HEK293 (cell line): Measurements from ENCODE around the gene SOX6.

Source experiments
- CTCF ChIA-PET: fragments of 350-600 bp; formaldehyde crosslinking; extraction: SDS; loops from one replicate; lab custom pipeline; 2021; ENCODE audit warnings: antibody characterized with exemption; lab: Yijun Ruan, JAX
- POLR2A ChIA-PET: fragments of 300-600 bp; formaldehyde crosslinking; extraction: SDS; loops from one replicate; lab custom pipeline; 2020; ENCODE audit warnings: antibody characterized with exemption, inconsistent platforms; lab: Yijun Ruan, JAX
- H3K27ac ChIP-seq: fragments of 200-500 bp; sonication (Bioruptor generic); 2 replicates; pipeline ENCODE4 v1.5.1; 2014; ENCODE audit warnings: low read depth, low read length, control low read depth, inconsistent platforms; ENCODE audit errors: extremely low read depth
- H3K36me3 ChIP-seq, 2 experiments: fragments of 200-500 bp in 1 of 2; sonication (Bioruptor generic) in 1 of 2; 1 replicate in 1 of 2; 2 replicates in 1 of 2; pipeline ENCODE4 v1.5.1; 2014 to 2017; ENCODE audit warnings: inconsistent platforms in 2 of 2, low read length in 2 of 2; ENCODE audit not compliant: control insufficient read depth in 2 of 2, insufficient read depth in 1 of 2
- H3K4me1 ChIP-seq: fragments of 200-500 bp; sonication (Bioruptor generic); 2 replicates; pipeline ENCODE4 v1.5.1; 2014; ENCODE audit warnings: mild to moderate bottlenecking, low read length, inconsistent platforms; ENCODE audit not compliant: control insufficient read depth, insufficient read depth
- H3K4me3 ChIP-seq: 2 replicates; pipeline ENCODE4 v1.5.1; 2011; ENCODE audit warnings: low read depth, mild to moderate bottlenecking, control low read depth, low read length, moderate library complexity
- H3K9me3 ChIP-seq: fragments of 200-500 bp; sonication (Bioruptor generic); 2 replicates; pipeline ENCODE4 v1.5.1; 2014; ENCODE audit warnings: low read depth, low read length, inconsistent platforms; ENCODE audit not compliant: control insufficient read depth, insufficient read depth
- AEBP2 ChIP-seq: fragments of 450-650 bp; formaldehyde crosslinking; IDR thresholded peaks from 2 replicates; pipeline ENCODE4 v1.5.1; 2016; ENCODE audit warnings: missing biosample characterization, missing genetic modification characterization, borderline replicate concordance
- GLIS1 ChIP-seq: fragments of 450-650 bp; formaldehyde crosslinking; IDR thresholded peaks from 2 replicates; pipeline ENCODE4 v1.5.1; 2016; ENCODE audit warnings: missing biosample characterization, missing genetic modification characterization
- HOXA7 ChIP-seq: sonication (generic); formaldehyde crosslinking; IDR thresholded peaks from 2 replicates; pipeline ENCODE4 v1.8.1; 2022; ENCODE audit warnings: missing genetic modification reagents, borderline replicate concordance
- KLF1 ChIP-seq: fragments of 450-650 bp; formaldehyde crosslinking; IDR thresholded peaks from 2 replicates; pipeline ENCODE4 v1.5.1; 2016; ENCODE audit warnings: missing biosample characterization, missing genetic modification characterization
- KLF9 ChIP-seq: fragments of 450-650 bp; formaldehyde crosslinking; IDR thresholded peaks from 2 replicates; pipeline ENCODE4 v1.5.1; 2016; ENCODE audit warnings: missing biosample characterization, missing genetic modification characterization, low read depth
- WT1 ChIP-seq: fragments of 450-650 bp; formaldehyde crosslinking; IDR thresholded peaks from 2 replicates; pipeline ENCODE4 v1.5.1; 2016; ENCODE audit warnings: missing biosample characterization, missing genetic modification characterization
- ZBTB10 ChIP-seq: fragments of 450-650 bp; formaldehyde crosslinking; IDR thresholded peaks from 2 replicates; pipeline ENCODE4 v1.5.1; 2016; ENCODE audit warnings: missing biosample characterization, missing genetic modification characterization
- ZBTB7A ChIP-seq: fragments of 450-650 bp; formaldehyde crosslinking; IDR thresholded peaks from 2 replicates; pipeline ENCODE4 v1.5.1; 2016; ENCODE audit warnings: low read depth, missing biosample characterization, missing genetic modification characterization
- ZEB2 ChIP-seq: fragments of 450-650 bp; formaldehyde crosslinking; IDR thresholded peaks from 2 replicates; pipeline ENCODE4 v1.5.1; 2016; ENCODE audit warnings: missing biosample characterization, missing genetic modification characterization
- ZNF114 ChIP-seq: fragments of 450-650 bp; formaldehyde crosslinking; IDR thresholded peaks from 2 replicates; pipeline ENCODE4 v1.5.0; 2017; ENCODE audit warnings: missing biosample characterization, missing genetic modification characterization
- ZNF138 ChIP-seq: fragments of 450-650 bp; formaldehyde crosslinking; IDR thresholded peaks from 2 replicates; pipeline ENCODE4 v1.5.1; 2016; ENCODE audit warnings: missing biosample characterization, missing genetic modification characterization, borderline replicate concordance
- ZNF18 ChIP-seq: fragments of 450-650 bp; formaldehyde crosslinking; IDR thresholded peaks from 2 replicates; pipeline ENCODE4 v1.5.1; 2016; ENCODE audit warnings: missing biosample characterization, missing genetic modification characterization
- ZNF23 ChIP-seq: fragments of 450-650 bp; formaldehyde crosslinking; IDR thresholded peaks from 2 replicates; pipeline ENCODE4 v1.5.1; 2016; ENCODE audit warnings: missing biosample characterization, missing genetic modification characterization, borderline replicate concordance
- ZNF335 ChIP-seq: fragments of 450-650 bp; formaldehyde crosslinking; conservative IDR thresholded peaks from 2 replicates; pipeline ENCODE4 v1.5.1; 2016; ENCODE audit warnings: missing biosample characterization, missing genetic modification characterization
- ZNF341 ChIP-seq: fragments of 450-650 bp; formaldehyde crosslinking; IDR thresholded peaks from 2 replicates; pipeline ENCODE4; 2016; ENCODE audit warnings: low read depth, missing biosample characterization, missing genetic modification characterization
- ZNF404 ChIP-seq: fragments of 450-650 bp; formaldehyde crosslinking; IDR thresholded peaks from 2 replicates; pipeline ENCODE4 v1.5.1; 2017; ENCODE audit warnings: missing biosample characterization, missing genetic modification characterization
- ZNF433 ChIP-seq: fragments of 450-650 bp; formaldehyde crosslinking; IDR thresholded peaks from 2 replicates; pipeline ENCODE4 v1.5.1; 2016; ENCODE audit warnings: missing biosample characterization, missing genetic modification characterization, low read depth
- ZNF521 ChIP-seq: fragments of 450-650 bp; formaldehyde crosslinking; IDR thresholded peaks from 2 replicates; pipeline ENCODE4 v1.5.1; 2017; ENCODE audit warnings: missing biosample characterization, mild to moderate bottlenecking, missing genetic modification characterization
- ZNF571 ChIP-seq: fragments of 450-650 bp; formaldehyde crosslinking; IDR thresholded peaks from 2 replicates; pipeline ENCODE4 v1.5.0; 2017; ENCODE audit warnings: missing biosample characterization, missing genetic modification characterization
- ZNF830 ChIP-seq: fragments of 450-650 bp; IDR thresholded peaks from 2 replicates; pipeline ENCODE4 v1.5.0; 2018; ENCODE audit warnings: missing biosample characterization, missing genetic modification characterization, low read depth, mild to moderate bottlenecking, moderate library complexity
- ZSCAN16 ChIP-seq: fragments of 450-650 bp; formaldehyde crosslinking; IDR thresholded peaks from 2 replicates; pipeline ENCODE4 v1.5.1; 2016; ENCODE audit warnings: missing biosample characterization, missing genetic modification characterization
- ZSCAN23 ChIP-seq: fragments of 450-650 bp; formaldehyde crosslinking; IDR thresholded peaks from 2 replicates; pipeline ENCODE4 v1.5.1; 2016; ENCODE audit warnings: missing biosample characterization, missing genetic modification characterization
- ZSCAN5A ChIP-seq: fragments of 450-650 bp; formaldehyde crosslinking; IDR thresholded peaks from 2 replicates; pipeline ENCODE4 v1.5.1; 2016; ENCODE audit warnings: missing biosample characterization, missing genetic modification characterization

Gene SOX6

GRCh38 chr11:16361108-16361865, 4.9 kb upstream of the SOX6 start:
- ChIA-PET POLR2A (no interaction called here), CTCF (no interaction called here)
- Histone ChIP-seq H3K9me3 (no peaks in the 10 kb centered on the region), H3K36me3 (no peaks in the 10 kb centered on the region), H3K4me1 (no peaks in the 10 kb centered on the region), H3K27ac (no peak overlapping the region), H3K4me3 (no peak overlapping the region)
- no peak for TF ChIP-seq ZNF571 (tag by site-specific recombination)
- no peak for TF ChIP-seq ZBTB10 (tag by site-specific recombination)
- TF ChIP-seq KLF1 (tag by site-specific recombination): no peak
- TF ChIP-seq ZSCAN23 (tag by site-specific recombination): no peak
- no peak for TF ChIP-seq ZBTB7A (tag by site-specific recombination)
- TF ChIP-seq ZNF521 (tag by site-specific recombination): no peak
- TF ChIP-seq ZNF23 (tag by site-specific recombination): no peak
- TF ChIP-seq ZSCAN16: no peak
- TF ChIP-seq ZEB2 (tag by site-specific recombination): no peak
- no peak for TF ChIP-seq WT1 (tag by site-specific recombination)
- TF ChIP-seq ZNF404 (tag by site-specific recombination): no peak

- POLR2A ChIA-PET: no interaction called here
- Histone ChIP-seq H3K9me3 (no peaks in the 10 kb centered on the region), H3K4me3 (no peak overlapping the region), H3K36me3 (no peaks in the 10 kb centered on the region), H3K4me1 (no peaks in the 10 kb centered on the region), H3K27ac (no peak overlapping the region)
- CTCF ChIA-PET: no interaction called here
- no peak for TF ChIP-seq ZNF830
- no peak for TF ChIP-seq ZNF18 (tag by site-specific recombination)
- no peak for TF ChIP-seq ZNF571 (tag by site-specific recombination)
- TF ChIP-seq ZSCAN5A (tag by site-specific recombination): no peak
- TF ChIP-seq HOXA7: no peak
- TF ChIP-seq GLIS1 (tag by site-specific recombination): no peak
Observed at GRCh38 chr11:16359369-16359768, 3.0 kb upstream of the SOX6 start.

- Histone ChIP-seq H3K27ac (no peak overlapping the region), H3K4me3 (no peak overlapping the region), H3K9me3 (no peaks in the 10 kb centered on the region), H3K4me1 (no peaks in the 10 kb centered on the region), H3K36me3 (no peaks in the 10 kb centered on the region)
- ChIA-PET POLR2A (no interaction called here), CTCF (interaction anchor here (0.5 kb wide), 1 partner anchor 35 kb away, joined by 3 read pairs; no protein-coding TSS in a partner anchor)
- TF ChIP-seq ZNF335 (tag by site-specific recombination) (no peak), AEBP2 (no peak), KLF9 (tag by site-specific recombination) (no peak), ZNF114 (tag by site-specific recombination) (no peak), ZNF341 (tag by site-specific recombination) (no peak), ZNF138 (tag by site-specific recombination) (no peak), ZNF433 (tag by site-specific recombination) (no peak)
Observed at GRCh38 chr11:16358726-16359125, 2.4 kb upstream of the SOX6 start.
